ENCODE results near the gene CRISPLD2.

CRISPLD2 gene

GRCh38 chr16:84843149-84844048, 23.6 kb downstream of the CRISPLD2 start:
- no peak overlapping the region for H3K4me3 ChIP-seq (ENCODE audit: low read length)
- TF ChIP-seq, protein P1, sequence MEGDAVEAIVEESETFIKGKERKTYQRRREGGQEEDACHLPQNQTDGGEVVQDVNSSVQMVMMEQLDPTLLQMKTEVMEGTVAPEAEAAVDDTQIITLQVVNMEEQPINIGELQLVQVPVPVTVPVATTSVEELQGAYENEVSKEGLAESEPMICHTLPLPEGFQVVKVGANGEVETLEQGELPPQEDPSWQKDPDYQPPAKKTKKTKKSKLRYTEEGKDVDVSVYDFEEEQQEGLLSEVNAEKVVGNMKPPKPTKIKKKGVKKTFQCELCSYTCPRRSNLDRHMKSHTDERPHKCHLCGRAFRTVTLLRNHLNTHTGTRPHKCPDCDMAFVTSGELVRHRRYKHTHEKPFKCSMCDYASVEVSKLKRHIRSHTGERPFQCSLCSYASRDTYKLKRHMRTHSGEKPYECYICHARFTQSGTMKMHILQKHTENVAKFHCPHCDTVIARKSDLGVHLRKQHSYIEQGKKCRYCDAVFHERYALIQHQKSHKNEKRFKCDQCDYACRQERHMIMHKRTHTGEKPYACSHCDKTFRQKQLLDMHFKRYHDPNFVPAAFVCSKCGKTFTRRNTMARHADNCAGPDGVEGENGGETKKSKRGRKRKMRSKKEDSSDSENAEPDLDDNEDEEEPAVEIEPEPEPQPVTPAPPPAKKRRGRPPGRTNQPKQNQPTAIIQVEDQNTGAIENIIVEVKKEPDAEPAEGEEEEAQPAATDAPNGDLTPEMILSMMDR (conservative IDR thresholded peaks at IDR 0.05; ENCODE audit: low read length), result no peak
- DNase-seq (ENCODE audit: low read depth), result no peak

- TF ChIP-seq, protein P1 (conservative IDR thresholded peaks at IDR 0.05; ENCODE audit: low read length), result no peak
- peak; percentile 46 for DNase-seq (ENCODE audit: low read depth)
- H3K4me3 ChIP-seq (ENCODE audit: low read length), result no peak overlapping the region
Measured at GRCh38 chr16:84844049-84844350, 24.2 kb downstream of the CRISPLD2 start.

GRCh38 chr16:84844559-84845495, 25.0 kb downstream of the CRISPLD2 start:
- no peak for DNase-seq (ENCODE audit: low read depth)
- TF ChIP-seq, protein P1 (conservative IDR thresholded peaks at IDR 0.05; ENCODE audit: low read length), result no peak
- no peak overlapping the region for H3K4me3 ChIP-seq (ENCODE audit: low read length)

DNA sequence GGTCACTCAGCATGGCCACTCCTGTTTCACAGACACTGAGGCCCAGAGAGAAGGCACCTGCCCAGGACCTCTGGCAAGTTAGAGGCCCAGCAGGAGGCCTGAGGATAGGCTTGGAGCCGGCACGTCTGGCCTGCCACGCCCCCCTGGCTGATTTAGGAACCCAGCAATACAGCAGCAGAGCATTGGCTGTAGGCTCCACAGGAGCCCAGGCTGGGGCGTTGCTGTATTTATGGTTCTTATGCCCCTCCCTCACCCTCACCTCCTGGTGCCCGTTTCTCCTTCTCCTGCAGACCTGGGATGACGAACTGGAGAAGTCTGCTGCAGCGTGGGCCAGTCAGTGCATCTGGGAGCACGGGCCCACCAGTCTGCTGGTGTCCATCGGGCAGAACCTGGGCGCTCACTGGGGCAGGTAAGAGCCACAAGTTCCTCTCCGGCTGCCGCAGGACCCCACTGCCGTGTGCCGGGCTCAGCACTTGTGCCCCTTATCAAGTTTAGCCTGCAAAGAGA, 25.8 kb downstream of the CRISPLD2 start:
- TF ChIP-seq, protein P1 (conservative IDR thresholded peaks at IDR 0.05; ENCODE audit: low read length), result no peak
- no peak for DNase-seq (ENCODE audit: low read depth)

GRCh38 chr16:84847564-84848355, 28.0 kb downstream of the CRISPLD2 start:
- DNase-seq (ENCODE audit: low read depth), result no peak
- H3K4me3 ChIP-seq (ENCODE audit: low read length), result no peak overlapping the region
- TF ChIP-seq, protein P1 (conservative IDR thresholded peaks at IDR 0.05; ENCODE audit: low read length), result no peak

More for the DNA sequence above, 25.8 kb downstream of the CRISPLD2 start:
- H3K4me3 ChIP-seq (ENCODE audit: low read length), result no peak overlapping the region

DNA sequence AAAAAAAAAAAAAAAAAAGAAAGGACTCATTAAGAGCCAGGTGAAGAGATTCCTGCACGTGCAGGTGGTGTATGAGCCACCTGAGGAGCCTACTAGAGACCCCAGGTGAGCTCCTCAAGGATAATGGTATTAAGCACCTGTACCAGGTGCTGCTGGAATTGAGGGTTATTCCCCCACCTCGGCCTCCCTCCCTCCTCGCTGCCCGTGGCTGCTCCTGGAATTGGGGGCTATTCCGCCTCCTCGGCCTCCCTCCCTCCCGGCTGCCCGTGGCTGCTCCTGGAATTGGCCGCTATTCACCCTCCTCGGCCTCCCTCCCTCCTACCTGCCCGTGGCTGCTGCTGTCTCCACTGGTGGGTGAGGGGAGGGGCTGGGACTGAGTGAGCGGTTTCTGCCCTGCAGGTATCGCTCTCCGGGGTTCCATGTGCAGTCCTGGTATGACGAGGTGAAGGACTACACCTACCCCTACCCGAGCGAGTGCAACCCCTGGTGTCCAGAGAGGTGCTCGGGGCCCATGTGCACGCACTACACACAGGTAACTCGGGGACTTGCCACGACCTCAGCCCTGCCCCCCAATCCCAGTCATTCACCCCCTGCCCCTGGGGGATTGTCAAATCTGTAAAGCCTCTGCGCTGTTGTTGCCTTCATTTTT, 29.3 kb downstream of the CRISPLD2 start:
- H3K4me3 ChIP-seq (ENCODE audit: low read length), result no peak overlapping the region
- no peak for DNase-seq (ENCODE audit: low read depth)
- TF ChIP-seq, protein P1 (conservative IDR thresholded peaks at IDR 0.05; ENCODE audit: low read length), result no peak
